Activated CD4-positive, alpha-beta T cell treated with anti-CD3 and anti-CD28 coated beads, Interleukin-2, amount 10 ng/mL, durations not matched to agents 24 days and 14 days (primary cell): ENCODE measurements around the gene SLC39A1. TPM values are rescaled to one million over a fixed set of nuclear protein-coding genes. Genes with fewer than 3 reads are reported as not detected.
A peak's percentile ranks its signal among the peaks of the same experiment; 100 is the strongest.

Experiments used
- DNase-seq: peaks from one replicate; pipeline ENCODE4 v3.0.0; 2022
- H3K27ac Mint-ChIP-seq: one replicate; pipeline ENCODE4 v1.8.0; 2022; ENCODE audit warnings: mild to moderate bottlenecking, mixed read lengths
- H3K27me3 Mint-ChIP-seq: one replicate; pipeline ENCODE4 v1.8.0; 2022; ENCODE audit warnings: mixed read lengths
- H3K36me3 Mint-ChIP-seq: one replicate; pipeline ENCODE4 v1.8.0; 2022; ENCODE audit warnings: low read depth, mild to moderate bottlenecking, mixed read lengths
- H3K4me1 Mint-ChIP-seq: one replicate; pipeline ENCODE4 v1.8.0; 2021; ENCODE audit warnings: mixed read lengths
- H3K4me3 Mint-ChIP-seq: one replicate; pipeline ENCODE4 v1.8.0; 2022; ENCODE audit warnings: mild to moderate bottlenecking, moderate library complexity, mixed read lengths
- H3K9me3 Mint-ChIP-seq: one replicate; pipeline ENCODE4 v1.8.0; 2021; ENCODE audit warnings: mixed read lengths
- intact Hi-C: fragments of 100-400 bp; cut with micrococcal nuclease; formaldehyde crosslinking; loops from one replicate; pipeline ENCODE4 v1.15.1; 2023
- total RNA-seq: library from RNA; stranded (reverse); gene quantifications from 2 replicates; pipeline ENCODE4 v1.2.3, GENCODE V29; 2022

Gene SLC39A1
- total RNA-seq, 1 donor from 2014 or later, result 71.6 TPM

DNA sequence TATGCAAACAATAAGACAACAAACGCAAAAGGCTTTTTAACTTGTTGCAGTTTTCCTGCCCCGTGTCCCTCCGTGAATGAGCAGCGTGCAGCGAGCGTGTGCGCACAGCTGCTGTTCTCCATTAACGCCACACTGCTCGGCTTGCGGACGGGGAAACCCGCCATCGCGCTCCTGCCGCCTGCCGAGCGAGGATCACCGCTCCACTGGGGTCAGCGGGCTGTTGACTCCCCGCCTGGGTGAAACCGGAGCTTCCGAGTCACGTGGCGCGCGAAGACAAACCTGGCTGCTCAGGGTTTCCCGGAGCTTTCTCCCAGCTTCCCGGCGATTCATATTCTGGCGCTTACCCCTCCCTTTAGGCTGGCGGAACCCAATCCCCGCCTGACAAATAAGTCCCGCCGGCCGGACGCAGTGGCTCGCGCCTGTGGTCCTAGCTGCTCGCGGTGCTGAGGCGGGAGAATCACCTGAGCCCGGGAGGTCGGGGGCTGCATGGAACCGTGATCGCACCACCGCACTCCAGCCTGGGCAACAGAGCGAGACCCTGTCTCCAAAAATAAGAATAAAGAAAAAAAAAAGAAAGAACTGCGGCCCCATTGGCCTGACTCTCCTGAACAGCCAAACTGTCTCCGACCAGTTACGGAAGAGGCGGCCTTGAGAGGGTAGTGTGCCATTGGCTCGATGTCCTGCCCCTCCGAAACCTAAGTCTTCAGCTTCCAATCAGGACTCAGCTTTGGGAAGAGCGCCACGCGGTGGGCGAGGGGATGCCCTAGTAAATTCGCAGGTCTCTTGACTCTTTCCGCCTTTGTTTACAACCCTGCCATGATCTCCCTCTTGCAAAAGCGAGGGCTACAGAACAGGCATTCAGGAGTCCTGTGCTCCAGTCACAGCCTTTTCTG is 4.0 kb upstream of the SLC39A1 start, which contains the start of gene CREB3L4:
CREB3L4 (plus strand) TSS at position 796 of the 893 bp plus-strand sequence. CDS start 624 bp downstream, outside the sequence.
- H3K27ac Mint-ChIP-seq, result peak within 1 kb of the TSS; percentile 98
- intact Hi-C loops, result loop anchor here (1.0 to 10.0 kb wide), 3 partner anchors 9 to 433 kb away; partner anchors contain the start of genes CRTC2, JTB and S100A6
- DNase-seq, result peak; percentile 95
- peak within 1 kb of the TSS; percentile 92 for H3K4me3 Mint-ChIP-seq
- no peaks in the 10 kb centered on the region for H3K9me3 Mint-ChIP-seq
- no peaks in the 10 kb centered on the region for H3K27me3 Mint-ChIP-seq
- peaks cover 15% of the 10 kb centered on the region for H3K36me3 Mint-ChIP-seq
- peaks cover 48% of the 10 kb centered on the region for H3K4me1 Mint-ChIP-seq

- Mint-ChIP-seq H3K27ac (peak overlapping the region; percentile 89), H3K4me3 (peak overlapping the region; percentile 87), H3K27me3 (no peaks in the 10 kb centered on the region), H3K36me3 (peaks cover 29% of the 10 kb centered on the region), H3K9me3 (no peaks in the 10 kb centered on the region), H3K4me1 (peaks cover 55% of the 10 kb centered on the region)
- intact Hi-C loops, result loop anchor here (1.0 to 10.0 kb wide), 3 partner anchors 26 to 429 kb away; partner anchors contain the start of genes RPS27 and S100A6
- no peak for DNase-seq
Observed at GRCh38 chr1:153963850-153964331, 554 bp upstream of the SLC39A1 start.

DNA sequence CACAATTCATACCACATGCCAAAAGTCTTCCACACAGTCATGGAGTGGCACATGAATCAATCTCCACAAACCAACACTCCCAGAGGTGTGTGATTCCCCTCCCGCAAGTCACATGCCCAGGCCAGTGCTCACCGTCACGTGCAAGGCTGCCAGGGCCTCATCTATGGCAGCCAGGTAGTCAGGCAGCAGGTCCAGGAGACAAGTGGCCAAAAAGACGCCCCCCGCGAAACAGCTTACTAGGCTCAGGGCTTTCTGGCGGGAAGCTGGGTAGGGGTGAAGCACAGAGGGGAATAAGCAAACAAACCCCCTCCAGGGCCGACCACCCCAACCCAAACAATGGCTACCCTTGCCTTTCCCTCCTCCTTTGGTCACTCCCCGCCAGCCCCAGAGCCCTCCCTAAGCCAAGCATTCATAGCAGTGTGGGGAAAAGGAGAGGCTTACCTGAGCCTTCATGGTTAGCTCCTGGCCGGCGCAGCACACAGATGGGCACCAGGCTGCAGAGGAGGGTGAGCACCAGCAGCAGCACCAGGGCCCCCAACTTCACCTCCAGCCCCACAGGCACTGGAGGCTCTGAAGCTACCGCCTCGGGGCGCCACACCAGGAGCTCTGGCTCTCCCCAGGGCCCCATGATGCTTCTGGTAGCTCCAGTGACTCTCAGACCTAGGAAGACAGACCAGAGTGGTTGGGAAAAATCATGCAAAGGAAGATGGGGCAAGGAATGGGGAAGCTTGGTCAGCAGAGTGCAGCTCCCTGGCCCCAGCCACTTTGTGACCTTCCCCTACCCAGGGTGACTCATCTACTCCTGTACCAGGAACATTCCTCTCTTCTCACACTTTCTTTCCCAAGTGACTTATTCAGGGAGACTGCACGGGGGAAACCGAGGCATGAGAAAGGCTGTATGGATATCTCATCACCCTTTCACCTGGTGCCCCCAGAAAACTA is 978 bp downstream of the SLC39A1 start:
- Mint-ChIP-seq H3K36me3 (peaks cover 32% of the 10 kb centered on the region), H3K4me1 (peaks cover 48% of the 10 kb centered on the region), H3K27ac (peak overlapping the region; percentile 89), H3K4me3 (peak overlapping the region; percentile 87), H3K27me3 (no peaks in the 10 kb centered on the region), H3K9me3 (no peaks in the 10 kb centered on the region)
- intact Hi-C loops, result loop anchor here (1.0 to 10.0 kb wide), 3 partner anchors 28 to 428 kb away; partner anchors contain the start of genes RPS27 and S100A6
- no peak for DNase-seq

GRCh38 chr1:153961421-153961820 is 1.9 kb downstream of the SLC39A1 start:
- no peaks in the 10 kb centered on the region for H3K27me3 Mint-ChIP-seq
- H3K4me1 Mint-ChIP-seq, result peaks cover 51% of the 10 kb centered on the region
- peak overlapping the region; percentile 87 for H3K4me3 Mint-ChIP-seq
- DNase-seq, result no peak
- H3K36me3 Mint-ChIP-seq, result peaks cover 28% of the 10 kb centered on the region
- peak overlapping the region; percentile 60 for H3K27ac Mint-ChIP-seq
- intact Hi-C loops, result loop anchor here (10.0 kb wide), 1 partner anchor 427 kb away; the partner anchor contains the start of gene S100A6
- H3K9me3 Mint-ChIP-seq, result no peaks in the 10 kb centered on the region

DNA sequence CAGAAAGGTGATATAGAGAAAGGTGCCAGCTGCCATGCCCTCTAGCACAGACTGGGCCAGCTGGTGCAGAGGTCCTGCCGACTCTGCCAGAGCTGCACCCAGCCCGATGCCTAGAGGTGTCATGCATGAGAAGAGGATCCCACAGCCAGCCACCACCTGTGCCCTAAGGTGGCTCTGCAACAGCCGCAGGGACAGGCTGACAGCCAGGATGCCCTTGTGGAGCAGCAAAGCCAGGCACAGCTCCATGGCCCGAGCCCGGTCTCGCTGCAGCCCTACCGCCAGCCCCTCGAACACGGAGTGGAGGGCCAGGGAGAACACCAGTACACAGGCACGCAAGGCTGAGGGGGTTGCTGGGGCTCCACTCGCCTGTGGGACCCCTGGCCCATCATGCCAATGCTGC is 3.1 kb downstream of the SLC39A1 start:
- Mint-ChIP-seq H3K9me3 (no peaks in the 10 kb centered on the region), H3K4me1 (peaks cover 52% of the 10 kb centered on the region), H3K36me3 (peaks cover 22% of the 10 kb centered on the region), H3K27me3 (no peaks in the 10 kb centered on the region), H3K4me3 (no peak overlapping the region), H3K27ac (peak overlapping the region; percentile 59)
- no peak for DNase-seq
- intact Hi-C loops, result loop anchor here (10.0 kb wide), 1 partner anchor 425 kb away; the partner anchor contains the start of gene S100A6

DNA sequence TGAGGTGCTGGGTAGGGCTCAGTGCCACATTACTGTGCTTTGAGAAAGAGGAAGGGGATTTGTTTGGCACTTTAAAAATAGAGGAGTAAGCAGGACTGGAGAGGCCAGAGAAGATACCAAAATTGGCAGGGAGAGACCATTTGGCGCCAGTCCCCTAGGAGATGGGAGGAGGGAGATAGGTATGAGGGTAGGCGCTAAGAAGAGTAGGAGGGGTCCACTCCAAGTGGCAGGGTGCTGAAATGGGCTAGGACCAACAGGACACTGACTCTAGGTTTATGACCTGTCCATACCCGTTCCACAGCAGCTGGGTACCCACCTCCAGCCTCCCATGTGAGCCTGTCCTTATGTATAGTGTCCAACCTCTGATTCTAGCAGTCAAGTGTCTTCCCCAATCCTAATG is 3.9 kb downstream of the SLC39A1 start:
- H3K27me3 Mint-ChIP-seq, result no peaks in the 10 kb centered on the region
- H3K27ac Mint-ChIP-seq, result peak overlapping the region; percentile 59
- no peak for DNase-seq
- peaks cover 22% of the 10 kb centered on the region for H3K36me3 Mint-ChIP-seq
- H3K9me3 Mint-ChIP-seq, result no peaks in the 10 kb centered on the region
- intact Hi-C loops, result no loop called here
- H3K4me3 Mint-ChIP-seq, result no peak overlapping the region
- H3K4me1 Mint-ChIP-seq, result peaks cover 52% of the 10 kb centered on the region

GRCh38 chr1:153958961-153959260 is 4.4 kb downstream of the SLC39A1 start:
- no peaks in the 10 kb centered on the region for H3K9me3 Mint-ChIP-seq
- H3K27ac Mint-ChIP-seq, result peak overlapping the region; percentile 94
- peaks cover 28% of the 10 kb centered on the region for H3K36me3 Mint-ChIP-seq
- H3K4me3 Mint-ChIP-seq, result peak overlapping the region; percentile 88
- DNase-seq, result no peak
- no peaks in the 10 kb centered on the region for H3K27me3 Mint-ChIP-seq
- intact Hi-C loops, result loop anchor here (1.0 kb wide), 5 partner anchors 8 to 176 kb away; partner anchors contain the start of genes CREB3L4, DENND4B and JTB
- H3K4me1 Mint-ChIP-seq, result peaks cover 54% of the 10 kb centered on the region

GRCh38 chr1:153958111-153958960 is 5.0 kb downstream of the SLC39A1 start, which contains the start of gene CRTC2:
CRTC2 (minus strand) TSS chr1:153958612; CDS start chr1:153958497, 115 bp downstream.
- H3K9me3 Mint-ChIP-seq, result no peaks in the 10 kb centered on the region
- H3K36me3 Mint-ChIP-seq, result peaks cover 31% of the 10 kb centered on the region
- H3K27me3 Mint-ChIP-seq, result no peaks in the 10 kb centered on the region
- H3K4me3 Mint-ChIP-seq, result peak within 1 kb of the TSS; percentile 88
- intact Hi-C loops, result loop anchor here (1.0 kb wide), 5 partner anchors 9 to 175 kb away; partner anchors contain the start of genes CREB3L4, DENND4B and JTB
- peak within 1 kb of the TSS; percentile 94 for H3K27ac Mint-ChIP-seq
- H3K4me1 Mint-ChIP-seq, result peaks cover 52% of the 10 kb centered on the region
- DNase-seq, result peak; percentile 99

DNA sequence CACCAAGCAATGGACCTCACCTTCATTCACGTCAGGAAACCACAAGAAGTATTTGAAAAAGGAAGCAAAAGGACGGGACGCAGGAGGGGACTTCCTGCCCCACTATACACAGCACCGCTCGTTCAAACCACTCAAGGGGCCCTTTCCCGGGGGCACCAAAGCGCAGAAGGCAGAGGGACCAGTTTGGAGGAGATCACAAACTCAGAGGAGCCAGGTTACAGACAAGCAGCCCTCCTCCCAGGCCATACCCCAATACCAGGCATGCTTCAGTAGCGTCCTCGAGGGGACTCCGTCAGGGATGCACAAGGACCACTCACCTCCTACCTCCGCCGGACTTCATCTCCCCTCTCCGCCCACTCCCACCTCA is 5.6 kb downstream of the SLC39A1 start:
- Mint-ChIP-seq H3K9me3 (no peaks in the 10 kb centered on the region), H3K27ac (peak overlapping the region; percentile 94), H3K4me1 (peaks cover 52% of the 10 kb centered on the region), H3K36me3 (peaks cover 34% of the 10 kb centered on the region), H3K27me3 (no peaks in the 10 kb centered on the region), H3K4me3 (peak overlapping the region; percentile 88)
- intact Hi-C loops, result loop anchor here (1.0 kb wide), 5 partner anchors 10 to 174 kb away; partner anchors contain the start of genes CREB3L4, DENND4B and JTB
- DNase-seq, result peak; percentile 86

- Mint-ChIP-seq H3K36me3 (peaks cover 36% of the 10 kb centered on the region), H3K27me3 (no peaks in the 10 kb centered on the region), H3K4me1 (peaks cover 47% of the 10 kb centered on the region), H3K27ac (peak overlapping the region; percentile 94), H3K4me3 (peak overlapping the region; percentile 88), H3K9me3 (no peaks in the 10 kb centered on the region)
- intact Hi-C loops, result no loop called here
- no peak for DNase-seq
Observed at GRCh38 chr1:153956997-153957715, 6.2 kb downstream of the SLC39A1 start.

GRCh38 chr1:153954826-153955225 is 8.5 kb downstream of the SLC39A1 start:
- no peaks in the 10 kb centered on the region for H3K9me3 Mint-ChIP-seq
- no peak overlapping the region for H3K27ac Mint-ChIP-seq
- H3K4me3 Mint-ChIP-seq, result no peak overlapping the region
- no peaks in the 10 kb centered on the region for H3K27me3 Mint-ChIP-seq
- H3K36me3 Mint-ChIP-seq, result peaks cover 43% of the 10 kb centered on the region
- intact Hi-C loops, result no loop called here
- DNase-seq, result no peak
- H3K4me1 Mint-ChIP-seq, result peaks cover 39% of the 10 kb centered on the region

- H3K27ac Mint-ChIP-seq, result peak overlapping the region; percentile 45
- peaks cover 47% of the 10 kb centered on the region for H3K36me3 Mint-ChIP-seq
- no peaks in the 10 kb centered on the region for H3K9me3 Mint-ChIP-seq
- peaks cover 37% of the 10 kb centered on the region for H3K4me1 Mint-ChIP-seq
- intact Hi-C loops, result no loop called here
- no peak overlapping the region for H3K4me3 Mint-ChIP-seq
- no peak for DNase-seq
- no peaks in the 10 kb centered on the region for H3K27me3 Mint-ChIP-seq
Observed at GRCh38 chr1:153953859-153954365, 9.4 kb downstream of the SLC39A1 start.
